Measurements from ENCODE around the gene API5.
A peak's percentile ranks its signal among the peaks of the same experiment; 100 is the strongest.
"Not testable (repeated sequence)": the region's sequence is repeated elsewhere in the genome, so short reads cannot be mapped to it uniquely, and the experiment has no call there.

The API5 gene

DNA sequence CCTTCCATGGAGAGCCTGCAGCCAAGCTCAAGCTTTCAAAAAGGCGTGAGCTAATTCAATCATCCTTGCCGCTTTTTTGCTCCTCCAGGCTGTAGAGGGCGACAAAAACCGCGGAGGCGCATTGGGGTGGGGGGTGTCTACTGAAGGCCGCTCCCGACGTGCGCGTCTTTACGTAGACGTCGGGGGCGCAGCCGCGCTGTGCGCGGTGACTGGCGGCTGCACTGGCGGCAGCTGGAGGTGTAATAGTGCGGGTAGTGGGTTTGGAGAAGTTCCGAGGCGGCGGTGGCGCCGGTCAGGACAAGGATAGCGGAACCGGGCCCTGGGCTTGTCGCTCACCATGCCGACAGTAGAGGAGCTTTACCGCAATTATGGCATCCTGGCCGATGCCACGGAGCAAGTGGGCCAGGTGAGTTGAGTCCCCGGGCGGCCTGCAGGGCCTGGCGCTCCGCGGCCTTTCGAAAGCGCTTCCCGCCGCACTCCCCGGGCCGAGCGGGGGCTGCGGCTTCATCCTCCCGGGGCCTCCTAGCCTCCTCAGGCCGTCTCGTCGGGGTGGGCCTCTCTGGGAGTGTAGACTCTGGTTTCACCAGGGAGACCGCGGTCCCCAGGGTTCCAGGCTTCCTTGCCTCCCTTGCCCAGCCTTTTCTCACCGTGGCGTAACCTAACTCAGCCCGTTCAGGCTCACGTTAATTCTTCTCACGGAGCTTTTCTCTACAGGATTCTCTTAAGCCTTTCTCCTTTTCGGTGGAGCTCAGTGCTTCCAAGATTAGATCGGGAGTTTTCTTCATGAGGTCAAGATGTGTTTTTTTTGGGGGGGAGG is at the start of gene API5:
TSS of gene API5 (plus strand) at position 206 of the 817 bp plus-strand sequence. CDS start at position 338, 132 bp downstream.
- peak; percentile 85 to 90 for DNase-seq (ENCODE audit: low read depth in 2 of 2, low spot score in 1 of 2)

DNA sequence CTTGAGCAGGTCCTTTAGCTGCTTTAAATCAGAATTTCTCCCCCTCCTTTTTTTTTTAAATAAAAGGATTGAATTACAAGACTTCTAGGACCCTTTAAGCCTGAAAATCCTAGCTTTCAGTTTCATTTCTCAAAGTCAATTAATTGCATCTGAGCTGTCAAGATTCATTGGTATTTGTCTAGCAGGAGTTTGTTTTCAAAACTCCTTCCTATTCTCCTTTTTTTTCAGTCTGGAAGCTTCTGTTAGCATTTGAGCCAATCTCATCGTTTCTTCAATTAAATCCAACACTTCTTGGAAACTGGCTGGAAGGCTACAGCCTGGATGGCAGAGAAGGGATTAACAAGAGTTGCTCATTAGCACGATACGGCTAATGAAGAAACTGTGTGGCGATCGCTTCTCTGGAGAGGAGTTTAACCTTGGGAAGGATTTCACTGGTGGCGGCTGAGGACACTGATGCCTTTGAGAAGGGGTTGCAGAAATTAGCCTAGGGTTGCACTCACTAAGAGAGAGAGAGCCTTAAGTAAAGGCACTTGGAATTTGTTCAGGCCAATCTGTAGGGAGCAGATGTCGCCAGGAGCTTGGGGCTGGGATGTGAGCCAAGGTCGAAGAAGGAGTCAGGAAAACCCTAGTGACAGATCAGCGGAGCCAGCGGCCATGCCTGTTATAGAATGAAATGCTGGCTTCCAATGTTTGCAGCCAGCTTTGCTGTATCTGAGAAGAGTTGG is 43.8 kb upstream of the API5 start:
- DNase-seq (ENCODE audit: low read depth in 2 of 2, low spot score in 1 of 2) = no peak

- DNase-seq (ENCODE audit: low read depth in 2 of 2, low spot score in 1 of 2) = no peak
Observed at GRCh38 chr11:43268786-43269185, 43.0 kb upstream of the API5 start.

DNA sequence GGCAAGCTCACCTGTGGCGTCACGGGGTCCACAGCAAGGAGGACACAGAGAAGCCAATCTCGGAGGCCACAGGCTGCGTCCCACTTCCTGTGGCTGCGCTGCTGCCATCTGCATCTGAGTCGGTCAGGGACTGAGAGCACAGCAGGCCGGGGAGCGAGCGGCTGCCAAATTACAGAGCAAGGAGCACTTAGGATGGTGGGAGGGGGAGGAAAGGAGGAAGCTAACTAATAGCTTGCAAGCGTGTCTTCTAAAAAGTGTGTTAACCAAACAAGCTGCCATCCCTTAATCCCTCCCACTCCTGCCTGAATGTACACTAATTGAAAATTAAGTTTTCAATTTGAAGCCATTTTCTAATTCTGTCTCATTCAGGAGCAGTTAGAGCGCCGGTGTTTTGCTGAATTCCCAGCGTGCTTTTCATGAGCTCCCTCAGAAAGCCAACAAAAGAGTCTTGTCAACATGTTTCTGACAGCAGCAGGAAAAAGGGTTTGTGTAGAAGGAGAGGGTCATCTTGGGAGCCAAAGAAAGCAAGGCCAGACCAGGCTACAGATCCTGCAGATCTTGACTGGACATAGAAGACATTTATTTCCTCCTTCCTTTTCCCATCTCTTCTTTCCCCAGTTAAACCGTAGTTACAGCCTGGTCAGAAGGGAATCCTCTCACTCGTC is 42.4 kb upstream of the API5 start:
- DNase-seq (ENCODE audit: low read depth in 2 of 2, low spot score in 1 of 2) = no peak

DNA sequence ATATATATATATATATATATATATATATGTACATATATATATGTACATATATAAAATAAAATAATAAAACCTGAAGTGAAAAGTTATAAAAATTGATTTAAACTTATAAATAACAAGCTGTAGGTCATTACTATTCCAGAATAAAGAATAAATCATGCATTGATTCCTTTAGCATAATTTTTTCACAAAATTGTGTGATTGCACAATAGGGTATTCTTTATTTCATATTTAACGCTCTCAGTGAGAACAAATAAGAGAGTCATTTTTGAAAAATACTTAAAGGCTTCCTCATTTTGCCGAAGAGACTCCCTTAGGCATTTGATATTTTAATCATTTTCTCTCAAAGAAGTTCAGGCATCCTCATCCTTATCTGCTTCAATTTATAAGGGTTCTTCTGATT is 41.3 kb upstream of the API5 start:
- no peak for DNase-seq (ENCODE audit: low read depth in 2 of 2, low spot score in 1 of 2)

DNA sequence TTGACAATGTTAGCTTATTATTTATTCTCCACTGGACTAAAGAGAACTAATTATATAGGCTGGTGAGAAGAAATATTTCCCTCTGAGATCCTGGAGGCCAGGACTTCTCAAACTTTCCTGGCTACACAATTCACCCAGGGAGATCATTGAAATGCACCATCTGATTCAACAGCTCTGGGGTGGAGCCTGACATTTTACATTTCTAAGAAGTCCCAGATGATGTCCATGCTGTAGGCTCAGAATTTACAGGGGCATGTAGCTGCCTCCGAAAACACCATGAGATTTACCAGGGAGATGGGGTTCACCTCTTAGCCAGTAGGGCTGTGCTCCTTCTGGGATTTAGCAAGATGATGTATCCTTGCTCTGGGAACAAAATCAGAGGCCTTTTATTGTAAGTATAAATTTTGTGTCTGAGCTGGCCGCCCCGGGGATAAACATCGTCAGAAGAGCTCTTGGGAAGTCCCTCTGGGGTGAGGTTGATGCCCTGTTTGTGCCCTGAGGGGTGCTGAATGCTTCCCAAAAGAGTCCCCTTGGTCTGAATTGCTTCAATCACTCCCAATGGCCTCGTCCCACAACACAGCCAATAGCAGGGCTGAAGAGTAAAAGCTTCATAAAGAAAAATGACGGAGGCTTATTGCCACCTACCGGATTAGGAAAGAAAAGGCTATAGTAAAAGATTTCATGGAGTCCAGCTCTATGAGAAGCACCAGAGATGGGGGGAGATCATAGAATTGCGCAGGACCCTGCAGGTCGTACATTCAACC is 33.4 kb upstream of the API5 start:
- DNase-seq (ENCODE audit: low read depth in 2 of 2, low spot score in 1 of 2) = no peak

DNA sequence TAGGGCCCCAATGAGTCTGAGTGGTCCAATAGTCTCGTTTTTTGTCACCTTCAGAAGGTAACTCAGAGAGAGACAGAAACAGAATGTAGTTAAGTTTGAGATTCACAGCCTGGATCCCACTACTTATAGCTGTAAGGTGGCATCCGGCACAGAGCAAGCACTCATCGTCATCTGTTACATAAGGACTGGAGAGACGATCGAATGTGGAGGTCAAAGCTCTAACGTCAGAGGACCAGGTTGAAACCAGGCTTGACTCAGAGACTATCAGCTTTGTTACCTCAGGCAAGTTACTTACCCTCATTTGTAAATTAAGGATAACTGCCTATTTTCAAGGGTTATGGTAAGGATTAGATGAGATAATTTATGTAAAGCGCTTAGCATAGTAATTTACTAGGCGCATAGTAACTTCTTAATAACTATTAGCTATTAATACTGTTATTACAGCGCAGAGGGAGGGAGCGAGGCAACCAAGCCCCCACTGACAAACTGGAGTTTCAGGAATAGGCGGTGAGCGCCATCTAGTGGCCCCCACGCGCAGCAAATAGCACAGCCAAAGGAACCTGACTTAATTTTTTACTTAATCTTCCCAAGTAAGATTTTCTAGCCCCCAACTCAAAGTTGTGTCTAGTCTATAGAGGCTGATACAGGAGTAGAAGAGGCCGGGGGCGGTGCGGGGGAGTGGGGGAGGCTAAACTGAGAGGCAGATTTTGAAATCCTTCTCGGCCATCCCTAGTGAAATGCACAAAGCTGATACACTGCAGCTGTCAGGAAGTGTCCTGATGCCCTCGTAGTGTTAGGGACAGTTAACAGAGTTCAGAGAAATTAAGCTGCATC is 29.0 kb upstream of the API5 start:
- peak in 1 of 2 donors; percentile 14 for DNase-seq (ENCODE audit: low read depth in 2 of 2, low spot score in 1 of 2)

DNA sequence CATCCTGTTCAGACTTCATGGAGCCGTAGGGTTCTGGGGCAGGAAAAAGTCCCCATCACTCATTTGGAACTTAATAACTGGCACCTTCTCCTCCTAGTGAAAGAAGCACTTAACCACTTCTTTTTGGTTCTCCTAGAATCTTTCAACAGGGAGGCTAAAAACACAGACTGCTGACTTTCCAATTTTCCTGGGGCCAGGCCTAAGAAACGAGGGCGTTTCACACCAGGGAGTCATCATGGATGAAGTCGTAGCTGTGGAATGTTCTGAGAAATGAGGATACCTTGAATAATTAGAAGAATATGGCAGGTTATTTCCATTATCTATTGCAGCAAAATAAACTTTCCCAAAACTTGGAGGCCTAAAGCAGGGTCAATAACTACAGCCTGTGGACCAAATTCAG is 26.0 kb upstream of the API5 start:
- DNase-seq (ENCODE audit: low read depth in 2 of 2, low spot score in 1 of 2) = no peak

- DNase-seq (ENCODE audit: low read depth in 2 of 2, low spot score in 1 of 2) = no peak
Observed at GRCh38 chr11:43289368-43289767, 22.4 kb upstream of the API5 start.

DNA sequence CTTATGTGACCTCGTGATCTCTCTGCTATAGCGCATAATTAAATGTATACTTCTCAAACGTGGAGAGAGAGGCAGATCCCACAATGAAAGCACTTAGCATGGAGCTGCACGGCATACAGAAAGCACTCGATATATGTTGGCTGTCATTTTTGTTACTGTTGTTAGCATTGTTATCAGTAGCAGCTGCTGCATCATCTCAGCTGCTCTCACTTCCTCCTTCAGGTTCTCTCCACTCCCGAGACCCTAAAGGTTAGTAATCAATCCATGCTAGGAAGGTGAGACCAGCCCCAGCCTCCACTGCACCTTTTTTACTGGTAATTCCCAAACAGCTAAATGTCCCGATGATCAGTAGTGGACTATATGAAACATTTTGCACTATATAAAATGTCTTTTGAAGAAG is 13.4 kb upstream of the API5 start:
- DNase-seq (ENCODE audit: low read depth in 2 of 2, low spot score in 1 of 2) = no peak

DNA sequence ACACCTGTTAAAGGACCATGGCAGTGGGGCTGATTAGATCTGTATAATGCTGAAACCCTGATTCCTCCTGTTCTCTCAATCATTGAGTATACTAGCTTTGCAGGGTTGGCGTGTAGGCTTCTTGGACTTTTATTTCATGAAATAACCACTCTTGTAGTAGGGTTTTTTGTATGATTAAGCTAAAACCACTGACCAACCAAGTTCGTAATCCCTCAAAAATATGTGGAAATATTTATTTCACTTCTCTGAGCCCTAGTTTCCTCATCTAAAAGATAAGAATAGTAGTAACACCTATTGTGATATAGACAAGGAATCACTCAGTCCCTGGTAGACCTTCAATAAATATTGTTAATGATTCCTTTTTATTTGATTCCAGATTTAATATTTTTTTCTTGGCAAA is 4.2 kb downstream of the API5 start:
- no peak for DNase-seq (ENCODE audit: low read depth in 2 of 2, low spot score in 1 of 2)

DNA sequence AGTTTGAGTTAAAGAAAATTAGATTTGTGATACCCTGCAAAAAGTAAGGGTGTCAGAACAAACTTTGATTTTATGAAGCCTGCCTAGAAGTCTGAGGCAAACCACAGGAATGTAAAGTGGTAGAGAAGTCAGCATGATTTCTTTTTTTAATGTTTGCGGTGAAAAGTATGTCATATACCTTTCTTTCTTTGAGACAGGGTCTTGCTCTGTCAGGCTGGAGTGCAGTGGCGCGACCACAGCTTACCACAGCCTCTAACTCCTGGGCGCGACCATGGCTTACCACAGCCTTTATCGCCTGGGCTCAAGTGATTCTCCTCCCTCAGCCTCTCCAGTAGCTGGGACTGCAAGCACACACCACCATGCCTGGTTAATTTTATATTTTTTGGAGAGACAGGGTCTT is 4.7 kb downstream of the API5 start:
- DNase-seq (ENCODE audit: low read depth in 2 of 2, low spot score in 1 of 2) = no peak

DNA sequence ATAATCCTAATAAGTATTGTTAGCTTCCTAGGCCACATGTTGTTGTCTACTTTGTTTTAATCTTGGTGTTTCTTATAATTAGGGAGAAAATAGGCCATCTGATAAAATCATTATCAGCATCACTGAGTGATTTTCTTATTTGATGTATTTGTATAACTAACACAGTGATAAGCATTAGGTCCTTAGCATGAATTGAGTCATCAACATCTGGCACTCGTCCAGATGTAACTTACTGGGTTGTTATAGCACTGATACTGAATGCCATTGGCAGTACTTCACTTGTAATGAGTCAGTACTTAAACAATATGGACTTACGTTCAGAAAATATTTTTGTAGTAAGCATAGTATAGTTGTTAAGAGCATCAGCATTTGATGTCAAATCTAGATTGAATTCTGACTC is 16.2 kb downstream of the API5 start:
- DNase-seq (ENCODE audit: low read depth in 2 of 2, low spot score in 1 of 2) = no peak

- DNase-seq (ENCODE audit: low read depth in 2 of 2, low spot score in 1 of 2) = no peak
Observed at GRCh38 chr11:43328482-43328881, 16.7 kb downstream of the API5 start.

GRCh38 chr11:43341159-43341558 is 29.4 kb downstream of the API5 start:
- no peak for DNase-seq (ENCODE audit: low read depth in 2 of 2, low spot score in 1 of 2)

GRCh38 chr11:43351426-43351825 is 39.6 kb downstream of the API5 start:
- not testable (repeated sequence) for DNase-seq (ENCODE audit: low read depth in 2 of 2, low spot score in 1 of 2)

- DNase-seq (ENCODE audit: low read depth in 2 of 2, low spot score in 1 of 2) = no peak
Observed at GRCh38 chr11:43354311-43354710, 42.5 kb downstream of the API5 start.

DNA sequence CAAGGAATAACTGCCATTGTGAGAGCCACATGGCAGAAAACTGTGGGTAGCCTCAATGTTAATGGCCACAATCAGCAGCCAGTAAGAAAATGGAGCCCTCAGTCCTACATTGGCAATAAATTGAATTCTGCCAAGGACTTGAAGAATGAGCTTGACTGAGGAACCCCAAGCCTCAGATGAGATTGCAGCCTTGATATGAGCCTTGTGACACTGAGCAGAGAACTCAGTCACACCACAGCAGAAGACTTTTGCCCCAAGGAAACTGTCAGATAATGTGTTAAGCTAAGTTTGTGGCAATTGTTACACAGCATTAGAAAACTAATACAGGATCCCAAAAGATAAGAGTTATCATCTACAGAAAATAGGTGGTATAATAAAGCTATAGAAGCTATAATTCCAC is 44.5 kb downstream of the API5 start:
- no peak for DNase-seq (ENCODE audit: low read depth in 2 of 2, low spot score in 1 of 2)

- no peak for DNase-seq (ENCODE audit: low read depth in 2 of 2, low spot score in 1 of 2)
Observed at GRCh38 chr11:43358279-43358800, 46.5 kb downstream of the API5 start.

DNA sequence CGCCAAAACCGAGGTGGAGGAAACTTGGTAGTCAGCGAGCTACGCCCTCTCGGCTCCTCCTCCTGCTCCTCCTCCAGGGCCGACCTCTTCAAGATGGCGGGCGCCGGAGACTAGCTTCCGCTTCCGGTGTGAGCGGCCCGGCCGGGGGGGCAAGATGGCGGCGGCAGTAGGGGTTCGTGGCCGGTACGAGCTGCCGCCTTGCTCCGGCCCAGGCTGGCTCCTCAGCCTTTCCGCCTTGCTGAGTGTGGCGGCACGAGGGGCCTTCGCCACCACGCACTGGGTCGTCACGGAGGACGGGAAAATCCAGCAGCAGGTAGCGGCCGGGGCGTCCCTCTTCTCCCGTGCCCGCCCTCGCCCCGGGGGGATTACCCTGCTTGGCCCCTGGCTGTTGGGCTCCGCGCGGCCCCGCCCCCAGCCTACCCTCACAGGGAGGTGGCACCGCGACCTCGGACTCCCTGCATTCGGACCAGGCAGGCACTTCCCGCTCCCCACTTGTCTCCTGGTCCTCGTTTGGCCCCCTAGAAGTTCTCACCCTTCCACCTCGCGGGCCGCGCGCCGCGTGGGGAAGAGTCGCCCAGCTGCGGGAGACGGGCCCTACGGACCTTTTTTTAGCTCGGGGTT is 47.1 kb downstream of the API5 start, which contains the start of gene TTC17:
TSS of gene TTC17 (plus strand) at position 120 of the 621 bp plus-strand sequence. CDS start at position 155, 35 bp downstream.
- peak; percentile 85 to 87 for DNase-seq (ENCODE audit: low read depth in 2 of 2, low spot score in 1 of 2)
